Lung (tissue), 12 donors: Measurements from ENCODE around the gene APIP. TPM values are rescaled to one million over a fixed set of nuclear protein-coding genes. Genes with fewer than 3 reads are reported as not detected.

Source experiments
- ATAC-seq: fragments of 200-7000 bp; cut with Tn5 transposase; one replicate; pipeline ENCODE4 v1.9.1; 2020; ENCODE audit warnings: moderate number of reproducible peaks; ENCODE audit not compliant: insufficient read depth, low FRiP score
- DNase-seq, 3 donors: peaks; one replicate each; pipeline ENCODE4 v3.0.0-alpha.2; 2013 to 2017
- H3K27ac ChIP-seq, 2 donors: one replicate each; pipeline ENCODE4 v1.5.1; 2013; ENCODE audit warnings: mild to moderate bottlenecking in 2 of 2, moderate library complexity in 2 of 2, control low read depth in 1 of 2, inconsistent platforms in 1 of 2, low read depth in 1 of 2, low read length in 1 of 2
- H3K27me3 ChIP-seq, 3 donors: one replicate each; pipeline ENCODE4 v1.5.1; 2013; ENCODE audit warnings: low read length in 2 of 3; ENCODE audit not compliant: control insufficient read depth in 3 of 3, insufficient read depth in 3 of 3
- H3K36me3 ChIP-seq, 4 donors: one replicate each; pipeline ENCODE4 v1.5.1; 2013; ENCODE audit warnings: low read length in 4 of 4, mild to moderate bottlenecking in 1 of 4, moderate library complexity in 1 of 4; ENCODE audit not compliant: control insufficient read depth in 4 of 4, insufficient read depth in 4 of 4
- H3K4me1 ChIP-seq, 5 donors: one replicate each; pipeline ENCODE4 v1.5.1; 2013; ENCODE audit warnings: low read length in 5 of 5, mild to moderate bottlenecking in 2 of 5, moderate library complexity in 1 of 5; ENCODE audit not compliant: control insufficient read depth in 5 of 5, insufficient read depth in 5 of 5
- H3K4me3 ChIP-seq: one replicate; pipeline ENCODE4 v1.5.1; 2013; ENCODE audit warnings: mild to moderate bottlenecking, control low read depth, moderate library complexity
- H3K9ac ChIP-seq, 2 donors: one replicate each; pipeline ENCODE4 v1.5.1; 2013; ENCODE audit warnings: low read length in 2 of 2, control low read depth in 1 of 2; ENCODE audit not compliant: insufficient read depth in 1 of 2
- H3K9me3 ChIP-seq, 4 donors: one replicate each; pipeline ENCODE4 v1.5.1; 2013; ENCODE audit warnings: low read length in 3 of 4, mild to moderate bottlenecking in 1 of 4, moderate library complexity in 1 of 4; ENCODE audit not compliant: control insufficient read depth in 4 of 4, insufficient read depth in 3 of 4
- CTCF ChIP-seq: IDR thresholded peaks from 2 replicates; pipeline ENCODE4 v1.5.1; 2012; ENCODE audit warnings: mild to moderate bottlenecking; ENCODE audit errors: control extremely low read depth, extremely low read depth
- WGBS, 2 donors: extraction: QIAGEN DNeasy Blood & Tissue Kit; methylation state at CpG; one replicate each; pipeline ENCODE4 v1.1.7; 2013; 5-methylcytosine and 5-hydroxymethylcytosine counted together
- polyA plus RNA-seq, 2 donors: library from polyadenylated mRNA; stranded (reverse); fragments of 200-250 nt; gene quantifications; one replicate each; pipeline ENCODE4 v1.2.1, GENCODE V29; 2013
- total RNA-seq, 2 donors: library from RNA; depleted of rRNA in 1 of 2; stranded (reverse); fragments of >200 nt in 1 of 2; gene quantifications; one replicate each; pipeline ENCODE4 v1.2.1, GENCODE V29; 2014 to 2021
- donor health status: control.
- donor health status: control.
- donor health status: Bipolar disorder and iron deficiency.
- donor health status: healthy.
- donor health status: DM: yes; HTN: yes; CAD: no.

APIP gene
- total and polyA plus RNA-seq, 4 donors = 21.7 to 28.9 (median 26.1) TPM

- H3K4me1 ChIP-seq = peaks cover 0 to 22% (median 4%) of the 10 kb centered on the region in 5 donors
- WGBS, 2 donors = 53 to 85% methylated on average over 1 of the region's 1 CpG
- DNase-seq = peak in 1 of 3 donors; percentile 39
- H3K27ac ChIP-seq = no peak overlapping the region
- H3K27me3 ChIP-seq = no peaks in the 10 kb centered on the region
- H3K9ac ChIP-seq = no peak overlapping the region
- ATAC-seq = no peak
- H3K4me3 ChIP-seq = no peak overlapping the region
- no peaks in the 10 kb centered on the region for H3K9me3 ChIP-seq
- no peak for TF ChIP-seq CTCF
- H3K36me3 ChIP-seq = no peaks in the 10 kb centered on the region
These were observed 59.9 kb downstream of the APIP start for GRCh38 chr11:34856251-34856650.

GRCh38 chr11:34855754-34856095 is 60.5 kb downstream of the APIP start:
- Histone ChIP-seq H3K9ac (peak overlapping the region in 1 of 2 donors; percentile 34), H3K4me3 (no peak overlapping the region), H3K4me1 (peaks cover 0 to 20% (median 4%) of the 10 kb centered on the region in 5 donors), H3K27ac (peak overlapping the region in 1 of 2 donors; percentile 79), H3K27me3 (no peaks in the 10 kb centered on the region), H3K36me3 (no peaks in the 10 kb centered on the region), H3K9me3 (no peaks in the 10 kb centered on the region)
- DNase-seq (no peak), ATAC-seq (no peak)
- no peak for TF ChIP-seq CTCF
- 65 to 82% methylated on average over 3 of the region's 3 CpGs for WGBS, 2 donors

GRCh38 chr11:34855021-34855753 is 61.0 kb downstream of the APIP start:
- no peaks in the 10 kb centered on the region for H3K27me3 ChIP-seq
- H3K36me3 ChIP-seq = no peaks in the 10 kb centered on the region
- 66 to 82% methylated on average over 5 of the region's 5 CpGs for WGBS, 2 donors
- peaks cover 0 to 14% (median 4%) of the 10 kb centered on the region in 5 donors for H3K4me1 ChIP-seq
- peak; percentile 70 for ATAC-seq
- DNase-seq = peak in 2 of 3 donors; percentile 4 to 39
- peak overlapping the region in 1 of 2 donors; percentile 66 for H3K27ac ChIP-seq
- H3K9ac ChIP-seq = peak overlapping the region in 1 of 2 donors; percentile 34
- TF ChIP-seq CTCF = no peak
- H3K4me3 ChIP-seq = no peak overlapping the region
- H3K9me3 ChIP-seq = no peaks in the 10 kb centered on the region

- no peak overlapping the region for H3K9ac ChIP-seq
- H3K27ac ChIP-seq = no peak overlapping the region
- no peaks in the 10 kb centered on the region for H3K9me3 ChIP-seq
- ATAC-seq (no peak), DNase-seq (no peak)
- H3K4me3 ChIP-seq = no peak overlapping the region
- no peak for TF ChIP-seq CTCF
- peaks cover 0 to 7% (median 0%) of the 10 kb centered on the region in 5 donors for H3K4me1 ChIP-seq
- H3K36me3 ChIP-seq = no peaks in the 10 kb centered on the region
- no peaks in the 10 kb centered on the region for H3K27me3 ChIP-seq
These were observed 64.3 kb downstream of the APIP start for GRCh38 chr11:34851916-34852315.
